Middle frontal gyrus (tissue), 1 donor: Measurements from ENCODE around the gene GANC.
"Not testable (repeated sequence)": the region's sequence is repeated elsewhere in the genome, so short reads cannot be mapped to it uniquely, and the experiment has no call there.

Experiments
- DNase-seq: peaks from one replicate; pipeline ENCODE4 v3.0.0-alpha.2; 2015; ENCODE audit warnings: low spot score; ENCODE audit errors: extremely low spot score

GANC gene

DNA sequence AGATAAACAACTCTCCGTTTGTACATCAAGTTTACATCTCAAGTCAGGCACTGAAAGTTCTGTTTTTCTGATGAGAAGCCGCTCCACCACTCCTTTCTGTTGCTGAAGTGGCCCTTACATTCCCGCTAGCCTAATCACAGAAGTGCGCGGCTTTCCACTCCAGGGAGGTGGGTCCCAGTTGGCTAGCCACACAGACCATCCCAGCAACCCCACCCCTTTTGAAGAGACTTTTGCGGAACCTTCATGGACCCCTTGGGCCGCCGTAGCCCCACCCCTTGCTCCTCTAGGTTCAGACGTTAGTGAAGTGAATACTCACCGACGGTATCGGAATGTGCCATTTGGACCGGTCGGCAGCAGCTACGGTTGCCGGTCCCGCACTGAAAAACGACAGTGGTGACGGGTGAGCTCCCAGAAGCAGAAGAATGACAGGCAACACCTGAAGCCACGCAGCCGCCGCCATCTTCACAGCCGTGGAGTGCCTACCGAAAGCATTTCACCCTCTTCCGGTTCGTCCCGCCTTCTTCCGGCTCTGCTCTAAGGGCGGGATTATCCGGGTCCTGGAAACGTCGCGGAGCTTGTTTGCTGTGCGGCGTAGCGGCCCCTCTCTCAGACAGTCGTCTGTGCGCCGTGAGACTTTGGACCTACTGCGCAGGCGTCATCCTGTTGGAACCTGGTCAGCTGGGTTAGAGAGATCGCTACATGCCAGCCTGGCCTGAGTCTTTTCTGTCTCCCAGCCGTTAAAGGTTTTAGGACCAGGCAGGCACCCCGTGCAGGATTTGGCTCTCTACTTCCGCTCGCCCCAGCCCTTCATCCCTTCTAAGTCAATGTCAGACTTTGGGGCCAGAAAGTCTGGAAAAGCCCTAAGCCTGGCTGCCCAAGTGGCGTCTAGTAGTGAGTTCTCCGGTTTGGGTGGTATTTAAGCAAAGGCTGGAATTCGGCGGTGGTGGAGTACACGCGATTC lies at the start of gene GANC, which contains the start of gene TMEM87A:
Gene GANC, plus strand, starts transcription at position 263 of the 961 bp plus-strand sequence. CDS start 1,281 bp downstream, outside the sequence.
Gene TMEM87A, minus strand, starts transcription at position 495 of the 961 bp plus-strand sequence. Its CDS starts 35 bp downstream, at position 460.
- peak; percentile 96 for DNase-seq

GRCh38 chr15:42226648-42227047 lies 46.4 kb upstream of the GANC start:
- no peak for DNase-seq

- DNase-seq, result no peak
Observed at GRCh38 chr15:42228036-42228435, 45.0 kb upstream of the GANC start.

DNA sequence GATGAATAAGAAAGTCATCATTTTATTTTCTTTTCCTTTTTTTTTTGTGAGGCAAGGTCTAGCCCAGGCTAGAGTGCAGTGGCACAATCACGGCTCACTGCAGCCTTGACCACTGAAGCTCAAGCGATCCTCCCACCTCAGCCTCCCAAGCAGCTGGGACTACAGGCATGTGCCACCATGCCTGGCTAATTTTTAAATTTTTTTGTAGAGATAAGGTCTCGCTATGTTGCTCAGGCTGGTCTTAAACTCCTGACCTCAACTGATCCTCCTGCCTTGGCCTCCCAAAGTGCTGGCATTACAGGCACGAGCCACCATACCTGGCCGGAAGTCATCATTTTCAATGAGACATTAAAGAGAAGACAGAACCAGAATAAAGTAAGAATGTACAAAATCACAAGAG lies 44.0 kb upstream of the GANC start:
- not testable (repeated sequence) for DNase-seq

DNA sequence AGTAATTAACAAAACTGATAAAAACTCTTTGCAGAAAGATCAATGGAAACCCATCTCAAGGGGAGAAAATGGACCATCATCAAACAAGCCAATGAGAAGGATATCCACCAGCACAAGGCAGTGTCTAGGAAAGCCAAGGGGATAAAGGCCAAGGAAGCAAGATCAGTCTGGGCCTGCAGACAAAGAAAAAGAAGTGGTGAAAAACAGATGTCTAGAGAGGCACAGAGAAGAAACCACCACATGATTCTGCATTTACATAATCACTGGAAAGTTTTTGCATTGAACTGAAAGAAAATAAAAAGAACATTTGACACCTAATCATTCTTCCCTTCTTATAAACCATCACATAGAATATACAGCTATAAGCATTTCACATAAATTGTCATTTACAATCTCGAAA lies 41.9 kb upstream of the GANC start:
- no peak for DNase-seq

DNA sequence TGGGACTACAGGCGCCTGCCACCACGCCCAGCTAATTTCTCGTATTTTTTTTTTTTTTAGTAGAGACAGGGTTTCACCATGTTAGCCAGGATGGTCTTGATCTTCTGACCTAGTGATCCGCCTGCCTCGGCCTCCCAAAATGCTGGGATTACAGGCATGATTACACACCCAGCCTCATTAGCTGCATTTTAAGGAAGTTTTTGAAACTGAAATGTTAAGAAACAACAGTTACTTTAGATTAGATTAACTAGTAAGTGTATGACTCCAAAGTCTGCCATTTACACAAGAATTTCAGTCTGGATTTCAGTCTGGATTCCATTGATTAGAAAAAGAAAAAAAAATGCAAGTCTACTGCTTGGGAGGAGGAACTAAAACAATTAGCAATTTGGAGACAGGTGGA lies 40.4 kb upstream of the GANC start:
- no peak for DNase-seq

- no peak for DNase-seq
Observed at GRCh38 chr15:42233107-42233506, 39.9 kb upstream of the GANC start.

DNA sequence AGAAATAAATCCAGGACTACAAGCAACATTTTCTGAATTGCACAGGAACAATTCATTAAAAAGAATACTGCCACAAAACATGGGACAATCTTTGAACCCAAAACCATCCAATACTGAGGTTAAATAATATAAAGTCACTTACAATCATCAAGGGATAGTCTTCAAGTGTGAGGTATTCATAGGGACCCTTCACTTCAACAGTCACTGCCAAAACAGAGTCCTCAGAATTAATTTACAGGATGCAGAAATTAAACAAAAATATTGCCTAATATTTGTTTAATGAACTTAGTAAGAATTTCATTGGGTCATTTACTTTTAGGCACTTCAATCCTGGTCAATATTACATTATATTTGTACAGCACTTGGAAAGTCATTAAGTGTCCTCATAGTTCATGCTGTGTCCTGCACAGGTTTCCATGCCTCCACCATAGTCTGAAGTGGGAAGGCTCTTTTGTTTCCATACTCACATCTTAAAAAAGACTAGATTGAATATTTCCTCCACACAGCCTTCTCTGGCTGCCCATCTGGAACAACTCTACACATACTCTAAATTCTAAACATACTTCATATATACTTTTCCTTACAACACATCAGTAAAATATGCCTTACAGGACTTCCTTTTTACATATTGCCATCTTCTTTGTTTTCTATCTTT lies 33.3 kb upstream of the GANC start:
- no peak for DNase-seq

- DNase-seq, result no peak
Observed at GRCh38 chr15:42240823-42241222, 32.2 kb upstream of the GANC start.

- no peak for DNase-seq
Observed at GRCh38 chr15:42253300-42253699, 19.7 kb upstream of the GANC start.

DNA sequence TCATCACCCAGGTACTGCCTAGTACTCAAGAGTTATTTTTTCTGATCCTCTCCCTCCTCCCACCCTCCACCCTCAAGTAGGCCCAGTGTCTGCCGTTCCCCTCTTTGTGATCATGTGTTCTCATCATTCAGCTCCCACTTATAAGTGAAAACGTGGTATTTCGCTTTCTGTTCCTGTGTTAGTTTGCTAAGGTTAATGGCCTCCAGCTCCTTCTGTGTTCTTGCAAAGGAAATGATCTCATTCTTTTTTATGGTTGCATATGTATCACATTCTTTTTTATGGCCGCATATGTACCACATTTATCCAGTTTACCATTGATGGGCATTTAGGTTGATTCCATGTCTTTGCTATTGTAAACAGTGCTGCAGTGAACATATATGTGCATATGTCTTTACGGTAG lies 8.2 kb upstream of the GANC start:
- DNase-seq, result no peak

- DNase-seq, result no peak
Observed at GRCh38 chr15:42267286-42267685, 5.7 kb upstream of the GANC start.

GRCh38 chr15:42270551-42270950 lies 2.5 kb upstream of the GANC start:
- DNase-seq, result no peak

DNA sequence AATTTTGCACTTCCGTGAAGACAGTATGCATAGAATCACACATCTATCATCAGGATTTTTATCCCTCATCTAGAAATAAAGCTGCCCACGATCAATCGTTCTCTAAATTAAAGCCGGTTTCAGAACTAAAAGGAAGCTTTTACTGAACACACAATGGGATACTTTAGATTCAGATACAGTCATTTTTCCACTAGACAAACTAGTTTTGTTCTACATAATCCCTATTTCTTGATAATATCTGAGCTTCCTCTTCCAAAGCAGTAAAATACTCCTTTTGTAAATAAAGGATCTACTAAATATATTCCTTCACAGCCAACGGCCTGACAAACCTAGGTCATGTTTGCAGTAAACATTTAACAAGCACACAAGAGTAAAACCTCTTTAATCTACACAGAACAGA lies 2.0 kb upstream of the GANC start:
- no peak for DNase-seq

- no peak for DNase-seq
Observed at GRCh38 chr15:42273900-42274701, 1.1 kb downstream of the GANC start.

DNA sequence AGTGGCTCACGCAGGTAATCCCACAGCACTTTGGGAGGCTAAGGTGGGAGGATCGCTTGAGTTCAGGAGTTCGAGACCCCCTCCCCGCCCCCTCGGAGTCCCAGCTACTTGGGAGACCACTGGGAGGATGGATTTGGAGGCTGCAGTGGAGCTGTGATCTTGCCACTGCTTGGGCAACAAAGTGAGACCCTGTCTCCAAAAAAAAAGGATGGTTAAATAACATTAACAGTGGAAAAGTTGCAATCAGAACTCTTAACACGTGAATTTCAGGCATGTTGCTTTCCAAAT lies 1.6 kb downstream of the GANC start:
- DNase-seq, result no peak

GRCh38 chr15:42275780-42276391 lies 2.9 kb downstream of the GANC start:
- no peak for DNase-seq

GRCh38 chr15:42276762-42277161 lies 3.8 kb downstream of the GANC start:
- DNase-seq, result no peak

- no peak for DNase-seq
Observed at GRCh38 chr15:42279234-42279723, 6.3 kb downstream of the GANC start.

- DNase-seq, result no peak
Observed at GRCh38 chr15:42282344-42282743, 9.3 kb downstream of the GANC start.

DNA sequence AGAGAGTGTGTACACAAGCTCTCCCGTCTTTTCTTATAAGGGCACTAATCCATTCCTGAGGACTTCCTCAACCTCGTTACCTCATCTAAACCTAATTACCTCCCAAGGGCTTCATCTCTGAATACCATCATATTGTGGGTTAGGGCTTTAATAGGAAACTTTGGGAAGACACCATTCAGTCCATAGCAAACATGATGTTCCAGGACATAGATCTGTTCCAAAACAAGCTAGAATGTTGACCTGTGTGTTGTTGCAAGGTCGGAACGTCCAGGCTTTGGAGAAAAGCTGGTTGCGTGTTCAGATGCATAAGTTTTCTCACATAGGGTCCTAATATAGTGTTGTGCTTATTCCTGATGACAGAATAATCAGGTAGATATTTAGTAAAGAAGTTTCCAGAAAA lies 9.9 kb downstream of the GANC start:
- no peak for DNase-seq
